CD4-positive, alpha-beta T cell treated with Interleukin-4 for 1 hour (primary cell): Measurements from ENCODE around the gene FEM1B.

Experiments used
- DNase-seq, 2 donors: peaks; one replicate each; pipeline ENCODE4 v3.0.0-alpha.2; 2020 to 2022

The FEM1B gene

GRCh38 chr15:68286256-68286655 is 8.7 kb downstream of the FEM1B start:
- no peak for DNase-seq

GRCh38 chr15:68289057-68289456 is 11.5 kb downstream of the FEM1B start:
- DNase-seq = no peak

- no peak for DNase-seq
Observed at GRCh38 chr15:68289621-68290352, 12.2 kb downstream of the FEM1B start.

- no peak for DNase-seq
Observed at GRCh38 chr15:68290715-68291114, 13.2 kb downstream of the FEM1B start.

DNA sequence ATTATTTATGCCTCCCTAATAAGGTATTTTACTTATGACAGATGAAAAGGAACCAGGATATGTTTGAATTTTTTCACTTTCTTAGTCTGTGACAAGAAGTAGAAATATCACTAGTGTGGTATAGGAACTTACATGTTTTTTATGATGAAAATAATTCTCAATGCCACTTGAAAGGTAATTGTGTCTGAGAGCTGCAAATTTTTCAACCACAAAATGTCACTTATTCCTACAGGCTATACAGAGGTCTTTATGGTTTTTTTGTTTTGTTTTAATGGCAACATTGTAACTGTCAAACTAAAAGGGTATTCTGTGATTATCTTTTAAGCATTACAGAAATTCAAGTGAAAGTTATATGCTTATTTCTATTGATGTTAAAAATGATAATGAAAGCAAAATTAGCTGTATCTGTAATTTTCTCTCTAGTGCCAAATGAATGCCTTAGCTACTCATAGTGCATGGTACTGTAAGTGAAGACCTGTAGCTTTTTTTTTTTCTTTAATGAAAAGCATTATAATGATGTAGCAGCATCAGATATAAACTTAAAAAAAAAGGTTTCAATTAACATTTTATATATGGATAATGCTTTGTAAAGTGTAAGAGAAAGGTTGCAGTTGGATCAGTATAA is 14.7 kb downstream of the FEM1B start:
- DNase-seq = no peak

DNA sequence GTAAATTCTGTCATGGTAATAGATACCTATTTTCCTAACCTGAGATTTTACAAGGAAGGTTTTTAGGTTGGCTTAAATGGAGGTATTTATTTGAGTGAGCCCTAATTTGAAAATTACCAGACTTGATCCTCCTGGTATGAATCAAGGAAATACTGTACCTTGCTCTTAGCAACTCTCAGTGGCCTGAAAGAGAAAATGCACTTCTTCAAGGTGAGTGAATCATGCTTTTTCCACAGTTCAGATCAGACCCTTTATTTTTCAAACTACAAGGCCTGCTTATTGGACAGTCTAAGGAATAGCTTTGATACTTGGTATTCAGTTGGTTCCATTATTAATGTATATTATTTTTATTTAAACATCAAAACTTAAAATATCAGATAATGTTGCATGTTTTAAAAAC is 15.4 kb downstream of the FEM1B start:
- no peak for DNase-seq

- DNase-seq = no peak
Observed at GRCh38 chr15:68295014-68295805, 17.7 kb downstream of the FEM1B start.

GRCh38 chr15:68298336-68298735 is 20.8 kb downstream of the FEM1B start:
- DNase-seq = no peak

DNA sequence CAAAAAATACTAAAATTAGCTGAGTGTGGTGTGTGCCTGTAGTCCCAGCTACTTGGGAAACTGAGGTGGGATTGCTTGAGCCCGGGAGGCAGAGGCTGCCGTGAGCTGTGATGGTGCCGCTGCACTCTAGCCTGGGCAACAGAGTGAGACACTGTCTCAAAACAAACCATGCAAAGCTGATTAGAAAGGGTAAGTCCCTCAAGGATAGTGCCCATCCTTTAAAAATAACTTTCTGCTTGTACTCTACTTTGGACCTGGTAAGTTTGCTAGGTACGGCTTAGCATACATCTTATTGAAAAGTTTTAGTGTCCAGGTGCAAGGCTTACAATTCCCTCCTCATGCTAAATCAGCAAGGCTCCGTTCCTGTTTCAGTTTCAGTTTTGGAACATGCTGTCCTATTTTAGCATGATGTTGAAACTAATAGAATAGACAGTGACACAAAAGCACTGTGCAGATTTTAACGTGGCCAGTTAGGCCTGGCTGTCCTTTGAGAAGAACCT is 21.4 kb downstream of the FEM1B start:
- peak in 1 of 2 donors; percentile 51 for DNase-seq

DNA sequence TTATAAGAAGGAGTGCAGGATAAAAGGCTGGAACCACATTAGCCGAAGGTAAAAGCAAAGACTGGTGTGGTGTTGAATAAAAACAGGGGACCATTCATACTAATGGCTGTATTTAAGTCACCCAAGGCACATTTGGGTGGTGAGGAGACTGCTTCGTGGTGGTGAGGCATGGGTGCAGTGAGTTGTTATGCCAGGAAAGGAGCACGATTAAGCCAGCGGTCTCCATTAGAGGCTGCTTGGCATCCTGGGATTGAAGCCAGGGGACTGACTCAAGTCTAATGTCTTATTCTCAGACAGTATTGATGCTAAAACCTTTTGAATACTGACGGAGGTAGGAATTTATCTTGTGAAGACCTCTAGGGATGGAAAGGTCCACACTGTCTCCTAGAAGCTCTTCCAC is 21.9 kb downstream of the FEM1B start:
- no peak for DNase-seq

- DNase-seq = no peak
Observed at GRCh38 chr15:68300115-68300940, 22.8 kb downstream of the FEM1B start.

- no peak for DNase-seq
Observed at GRCh38 chr15:68301301-68301700, 23.8 kb downstream of the FEM1B start.

DNA sequence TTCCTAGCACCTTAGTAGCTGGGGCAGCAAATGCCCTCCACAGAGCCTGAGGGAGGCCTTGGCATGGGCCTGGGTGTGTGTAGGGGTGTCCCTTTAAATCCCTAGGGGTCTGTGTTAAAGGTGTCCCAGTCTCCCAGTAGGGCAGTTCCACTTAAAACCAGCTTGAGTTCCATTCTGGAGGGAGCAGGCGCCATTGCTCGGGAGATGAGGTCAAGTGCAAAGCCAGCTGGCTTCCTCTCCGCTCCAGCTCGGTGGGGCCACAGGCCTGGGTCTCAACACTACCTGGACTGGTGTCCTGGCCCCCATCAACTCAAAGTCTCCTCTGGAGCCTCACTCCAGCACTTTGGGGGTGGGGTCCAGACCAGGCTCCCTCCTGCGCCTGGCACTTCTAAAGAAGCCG is 25.2 kb downstream of the FEM1B start:
- no peak for DNase-seq

DNA sequence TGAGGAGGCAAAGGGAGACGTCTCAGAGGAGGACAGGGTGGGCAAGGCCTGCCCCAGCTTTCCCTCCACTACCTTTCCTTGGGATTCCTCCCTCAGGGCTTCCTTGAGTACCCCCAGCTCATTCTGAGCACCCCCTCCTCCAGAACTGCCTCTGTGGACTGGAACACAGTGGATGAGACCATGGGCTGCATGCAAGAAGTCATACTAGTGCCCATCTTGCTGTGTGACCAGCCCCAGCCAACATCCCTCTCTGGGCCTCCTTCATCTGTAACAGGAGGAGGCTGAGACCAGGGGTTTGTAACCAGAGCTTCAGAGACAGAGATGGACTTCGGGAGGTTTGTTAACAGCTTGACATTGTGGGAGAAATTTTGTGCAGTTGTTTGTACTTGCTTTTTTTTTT is 25.6 kb downstream of the FEM1B start:
- no peak for DNase-seq

DNA sequence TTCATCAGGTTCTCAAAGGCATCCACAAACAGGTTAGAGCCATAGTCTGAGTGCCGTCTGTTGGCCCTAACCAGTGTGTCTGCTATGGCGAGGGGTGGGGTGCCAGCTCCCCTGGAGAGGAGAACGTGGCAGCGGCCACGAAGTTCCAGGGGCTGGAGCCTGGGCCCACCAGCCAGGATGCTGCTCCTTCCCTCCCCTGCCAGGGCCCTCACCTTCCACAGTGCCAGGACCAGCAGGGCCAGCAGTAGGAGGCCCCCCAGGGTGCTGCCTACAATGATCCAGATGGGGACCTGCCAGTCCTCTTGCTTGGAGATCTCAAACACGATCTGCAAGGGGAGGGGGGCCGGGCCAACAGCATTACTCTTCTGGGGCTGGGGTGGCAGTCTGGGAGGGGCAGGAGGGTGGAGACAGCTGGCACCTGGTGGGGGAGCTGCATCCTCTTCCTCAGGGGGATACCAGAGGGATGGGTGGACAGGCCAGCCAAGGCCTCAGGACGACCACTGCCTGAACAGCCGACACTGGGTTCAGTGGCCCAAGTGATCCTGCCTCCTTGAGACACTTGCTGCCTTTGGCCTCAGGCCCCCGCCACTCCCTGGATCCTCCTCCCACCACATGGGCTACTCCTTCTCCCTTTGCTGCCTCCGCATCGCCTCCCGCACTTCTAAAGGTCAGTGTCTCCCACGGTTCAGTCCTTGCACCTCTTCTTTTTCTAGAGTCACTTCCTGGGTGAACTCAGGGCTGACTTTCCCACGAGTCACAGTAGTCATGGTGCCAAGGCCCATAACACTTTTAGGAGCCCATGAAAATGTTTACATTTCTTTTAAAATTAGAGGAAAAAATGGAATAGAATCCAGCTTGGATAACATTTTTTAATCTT is 26.3 kb downstream of the FEM1B start:
- DNase-seq = no peak

DNA sequence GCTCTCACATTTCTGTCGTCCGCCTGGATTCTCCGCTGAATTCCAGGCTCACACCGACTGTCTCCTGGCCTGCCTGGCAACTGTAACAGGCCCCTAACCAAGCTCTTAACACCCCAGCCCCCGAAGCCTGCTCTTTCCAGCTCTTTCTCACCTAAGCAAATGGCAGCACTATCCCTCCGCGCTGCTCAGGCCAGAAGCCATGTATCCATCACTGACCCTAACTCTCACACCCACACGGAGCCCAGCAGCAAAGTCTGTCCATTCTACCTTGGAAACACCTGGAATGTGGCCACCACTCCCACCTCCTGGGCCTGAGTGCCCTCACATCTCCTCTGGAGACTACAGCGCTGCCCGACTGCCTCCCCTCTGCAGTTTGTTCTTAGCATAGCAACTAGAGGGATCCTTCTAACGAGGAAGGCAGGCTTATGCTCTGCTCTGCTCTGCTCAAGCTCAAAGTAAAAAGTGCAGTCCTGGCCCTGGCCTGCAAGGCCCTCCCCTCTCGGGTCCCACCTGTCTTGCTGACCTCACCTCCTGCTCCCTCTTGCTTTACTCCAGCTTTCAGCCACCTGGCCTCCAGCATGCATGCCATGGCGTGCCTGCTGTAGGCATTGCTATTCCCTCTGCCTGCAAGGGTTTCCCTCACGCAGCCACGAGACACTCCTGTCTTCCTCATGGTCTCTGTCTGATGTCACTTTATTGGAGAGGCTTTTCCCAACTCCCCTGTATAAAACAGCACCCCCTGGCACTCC is 27.2 kb downstream of the FEM1B start:
- DNase-seq = no peak

- DNase-seq = no peak
Observed at GRCh38 chr15:68305420-68305871, 27.9 kb downstream of the FEM1B start.

DNA sequence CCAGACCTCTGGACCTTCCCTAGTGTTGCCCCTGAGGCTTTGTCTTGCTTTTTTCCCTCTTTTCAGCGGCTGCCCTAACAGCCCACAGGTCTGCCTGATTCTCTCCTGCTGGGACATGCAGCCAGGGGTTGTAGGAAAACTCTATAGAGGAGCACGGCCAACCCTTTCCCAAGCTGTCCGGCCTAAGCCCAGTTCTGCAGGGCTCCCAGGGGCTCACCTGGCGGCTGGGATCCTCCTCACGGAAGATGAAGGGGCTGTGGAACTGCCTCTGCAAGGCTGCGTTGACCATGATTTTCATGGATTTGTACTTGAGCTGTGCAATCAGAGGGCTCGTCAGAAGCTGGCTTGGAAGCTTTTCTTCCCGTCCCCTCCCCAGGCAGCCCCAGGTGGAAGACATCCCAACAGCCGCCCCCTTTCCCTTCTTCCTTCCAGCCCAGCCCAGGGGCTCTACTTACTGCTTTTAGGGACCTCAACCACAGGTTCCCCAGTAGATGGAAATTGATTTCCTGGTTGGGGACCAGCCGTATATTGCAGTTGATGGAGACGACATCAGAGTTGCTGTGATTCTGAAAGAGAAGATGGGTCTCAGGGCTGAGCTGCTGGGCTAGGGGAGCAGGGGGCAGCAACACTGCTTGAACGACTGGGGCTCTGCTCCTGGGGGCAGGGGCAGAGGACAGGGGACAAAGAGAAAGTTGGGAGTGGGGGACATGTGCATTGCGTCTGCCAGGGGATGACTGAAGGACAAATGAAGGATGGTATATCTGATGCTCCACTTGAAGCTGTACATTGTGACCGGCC is 29.8 kb downstream of the FEM1B start:
- no peak for DNase-seq

DNA sequence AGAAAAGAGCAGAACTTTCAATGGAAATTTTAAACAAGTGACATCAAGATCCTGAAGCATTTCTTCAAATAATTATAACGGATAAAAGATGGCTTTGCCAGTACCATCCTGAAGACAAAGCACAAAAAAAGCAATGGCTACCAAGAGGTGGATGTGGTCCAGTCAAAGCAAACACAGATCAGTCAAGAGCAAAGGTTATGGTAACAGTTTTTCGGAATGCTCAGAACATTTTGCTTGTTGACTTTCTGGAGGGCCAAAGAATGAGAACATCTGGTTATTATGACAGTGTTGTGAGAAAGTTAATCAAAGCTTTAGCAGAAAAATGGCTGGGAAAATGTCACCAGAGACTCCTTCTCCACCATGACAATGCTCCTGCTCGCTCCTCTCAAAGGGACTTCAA is 31.5 kb downstream of the FEM1B start:
- no peak for DNase-seq

DNA sequence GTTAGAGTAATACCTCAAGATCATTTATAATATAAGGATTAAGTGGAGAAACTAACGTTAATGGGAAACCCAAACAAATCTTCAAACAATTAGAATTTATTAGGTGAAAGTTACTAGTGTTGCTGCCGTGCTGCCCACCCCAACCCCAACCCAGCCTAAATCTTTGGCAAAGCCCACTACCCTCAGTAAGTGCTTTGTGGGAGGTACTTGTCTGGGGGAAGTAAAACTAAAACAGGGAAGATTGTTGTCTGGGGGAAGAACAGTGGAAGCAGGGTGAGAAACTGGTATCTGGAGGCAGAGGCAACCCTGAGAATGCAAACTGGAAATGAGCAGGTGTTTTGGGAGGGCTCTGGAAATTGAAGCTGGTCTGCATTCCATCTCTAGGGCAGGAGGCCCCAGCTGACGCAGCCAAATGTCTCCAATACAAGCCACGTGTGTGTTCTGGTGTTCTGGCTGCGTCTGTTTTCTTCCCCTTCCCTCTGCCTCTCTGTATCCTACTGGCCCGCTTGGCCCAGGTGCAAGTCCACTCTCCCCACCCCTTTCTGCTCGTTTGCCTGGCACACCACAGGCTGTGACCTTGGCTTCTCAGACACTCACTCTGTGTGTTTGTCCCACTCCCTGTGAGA is 32.7 kb downstream of the FEM1B start:
- DNase-seq = no peak
